NCI-H345 (cell line): ENCODE measurements around the gene LRRFIP1.

ENCODE experiments used
- DNase-seq: peaks from one replicate; lab custom pipeline; 2025; lab: John Stamatoyannopoulos, UW

Gene LRRFIP1

GRCh38 chr2:237618449-237618848, 8.9 kb upstream of the LRRFIP1 start:
- DNase-seq = no peak

DNA sequence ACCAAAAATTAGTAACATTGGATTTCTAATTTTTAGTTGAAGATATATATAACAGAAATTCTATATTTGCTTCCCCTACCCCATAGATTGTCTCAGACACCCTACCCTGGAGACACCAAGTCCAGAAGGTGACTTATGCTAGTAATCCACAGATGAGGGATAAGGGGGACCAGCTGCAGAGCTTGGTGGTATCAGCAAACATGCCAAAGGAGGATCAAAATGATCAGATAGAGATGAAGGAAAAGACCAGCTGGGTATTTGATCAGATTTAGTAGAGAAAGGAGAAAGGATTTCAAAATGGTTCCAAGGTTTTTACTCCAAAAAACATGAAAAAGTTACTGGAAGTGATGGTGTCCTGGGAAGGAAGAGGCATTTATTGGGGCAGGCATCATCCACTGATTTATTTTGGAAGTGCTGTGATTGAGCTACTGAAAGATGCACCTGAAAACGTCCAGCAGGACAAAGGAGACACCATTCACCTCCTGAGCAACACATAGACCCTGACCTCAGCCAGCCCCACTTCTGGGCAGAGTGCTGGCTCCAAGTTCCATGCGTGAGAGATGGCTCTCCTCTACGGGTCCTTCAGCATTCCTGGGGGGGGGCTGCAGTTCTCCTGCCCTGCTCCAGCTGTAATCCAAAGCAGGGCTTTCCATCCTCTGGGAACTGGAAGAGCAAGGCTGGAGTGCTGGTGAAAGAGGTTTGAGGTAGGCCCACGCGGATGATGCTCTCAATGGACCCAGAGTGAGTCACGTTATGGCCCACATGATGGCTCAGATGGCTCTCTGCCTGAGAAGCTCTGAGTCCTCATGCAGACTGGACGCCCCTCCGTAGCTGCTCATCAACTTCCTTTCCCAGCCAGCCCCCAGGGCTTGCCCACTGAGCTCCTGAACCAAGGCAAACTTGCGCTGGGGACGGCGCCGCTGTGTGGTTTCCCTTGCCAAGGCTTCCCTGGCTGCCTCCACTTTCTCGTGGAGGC, 3.7 kb upstream of the LRRFIP1 start:
- DNase-seq = no peak

- no peak for DNase-seq
These were observed 2.8 kb upstream of the LRRFIP1 start for GRCh38 chr2:237624565-237624964.

DNA sequence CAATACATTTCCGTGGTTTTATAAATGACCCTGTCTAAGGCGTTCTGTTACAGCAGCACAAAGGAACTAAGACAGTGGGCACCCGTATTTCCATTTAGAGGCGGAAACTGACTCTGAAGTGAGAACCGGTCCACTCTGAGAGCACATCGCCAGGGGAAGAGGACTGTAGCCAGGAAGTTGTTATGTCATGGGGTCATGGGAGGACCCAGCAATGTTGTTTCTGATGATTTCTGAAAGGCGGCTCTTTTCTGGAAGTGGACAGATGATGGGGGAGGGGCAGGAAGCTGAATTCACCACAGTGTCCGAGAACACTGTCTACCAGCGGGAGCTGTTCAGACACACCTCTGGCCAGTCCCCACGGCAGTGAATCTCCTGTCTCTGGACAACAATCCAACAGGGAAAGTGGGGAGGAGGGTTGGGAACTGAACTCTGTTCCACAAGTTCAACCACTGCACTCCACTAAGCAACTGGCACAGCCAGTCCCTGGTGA, 2.1 kb upstream of the LRRFIP1 start:
- DNase-seq = no peak

- DNase-seq = no peak
These were observed 1.6 kb upstream of the LRRFIP1 start for GRCh38 chr2:237625777-237626176.

- no peak for DNase-seq
These were observed 460 bp upstream of the LRRFIP1 start for GRCh38 chr2:237626813-237627440.

DNA sequence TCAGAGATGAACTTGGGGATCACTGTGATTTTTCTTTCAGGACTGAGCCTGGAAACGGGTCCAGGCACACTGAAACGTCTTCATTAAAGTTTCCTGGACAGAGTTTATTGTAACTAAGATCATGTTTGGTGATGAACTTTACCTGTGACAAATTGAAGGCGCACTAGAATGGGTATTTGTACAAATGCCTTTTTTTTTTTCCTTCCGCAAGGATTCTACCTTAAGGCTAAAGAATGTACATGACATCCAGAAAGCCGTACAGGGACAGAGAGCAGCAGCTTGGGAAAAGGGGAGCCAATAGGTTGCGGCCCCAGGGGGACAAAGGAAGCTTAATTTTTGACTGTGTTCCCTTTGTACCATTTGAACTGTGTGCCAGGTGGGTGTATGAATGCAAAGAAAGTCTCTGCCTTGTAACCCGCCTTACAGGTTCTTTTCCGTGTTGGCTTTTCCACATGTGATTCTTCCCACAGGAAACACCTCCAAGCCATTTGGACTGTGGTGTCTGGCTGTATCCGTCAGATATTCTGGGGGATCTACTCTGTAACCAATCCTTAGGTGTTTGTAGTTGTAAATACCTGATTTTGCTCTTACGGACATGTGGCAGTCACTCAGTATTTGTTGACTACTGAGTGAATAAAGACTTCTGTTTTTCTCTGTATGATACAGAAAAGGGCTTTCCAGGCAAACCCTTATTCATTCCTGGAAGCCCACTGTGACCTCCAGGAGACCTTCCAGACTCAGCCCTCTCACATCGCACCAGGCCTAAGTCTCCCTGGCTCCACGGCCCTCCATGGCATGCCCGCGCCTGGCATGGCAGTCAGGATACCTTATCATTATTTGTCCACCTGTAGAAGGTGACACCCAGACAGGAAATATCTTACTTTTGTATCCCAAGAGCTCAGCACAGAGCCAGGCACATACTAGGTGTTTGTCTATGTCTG, 1.1 kb downstream of the LRRFIP1 start:
- DNase-seq = no peak

DNA sequence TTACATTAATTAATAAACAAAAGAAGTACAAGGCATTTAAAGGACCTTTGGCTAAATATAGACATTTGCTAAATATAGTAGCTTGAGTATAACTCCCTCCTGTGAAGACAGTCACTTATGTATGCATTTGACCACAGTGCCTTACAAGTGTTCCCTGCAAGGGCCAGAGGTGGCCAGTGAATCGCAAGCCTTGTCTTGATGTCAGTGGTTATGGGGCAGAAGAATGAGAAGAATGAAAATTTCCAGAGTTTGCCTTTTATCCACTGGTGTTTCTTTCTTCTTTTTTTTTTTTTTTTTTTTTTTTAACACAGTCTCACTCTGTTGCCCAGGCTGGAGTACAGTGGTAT, 1.8 kb downstream of the LRRFIP1 start:
- DNase-seq = no peak

DNA sequence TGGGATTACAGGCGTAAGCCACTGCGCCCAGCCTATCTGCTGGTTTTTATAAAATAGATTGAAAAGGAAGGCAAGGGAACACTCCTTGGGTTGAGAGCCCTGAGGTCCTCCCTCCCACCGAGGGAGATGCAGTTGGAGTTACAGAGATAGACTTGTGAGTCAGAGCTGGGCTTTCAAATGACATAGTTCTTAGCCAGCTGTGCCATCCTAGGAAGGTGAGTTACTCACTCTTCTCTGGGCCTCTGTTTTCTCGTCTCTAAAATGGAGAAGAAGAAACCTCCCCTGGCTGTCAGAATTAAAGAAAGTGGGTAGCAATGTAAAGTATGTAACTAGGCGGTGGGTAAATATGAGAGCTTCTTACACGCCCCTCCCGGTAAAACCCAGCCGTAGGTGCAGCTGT, 2.4 kb downstream of the LRRFIP1 start:
- no peak for DNase-seq

DNA sequence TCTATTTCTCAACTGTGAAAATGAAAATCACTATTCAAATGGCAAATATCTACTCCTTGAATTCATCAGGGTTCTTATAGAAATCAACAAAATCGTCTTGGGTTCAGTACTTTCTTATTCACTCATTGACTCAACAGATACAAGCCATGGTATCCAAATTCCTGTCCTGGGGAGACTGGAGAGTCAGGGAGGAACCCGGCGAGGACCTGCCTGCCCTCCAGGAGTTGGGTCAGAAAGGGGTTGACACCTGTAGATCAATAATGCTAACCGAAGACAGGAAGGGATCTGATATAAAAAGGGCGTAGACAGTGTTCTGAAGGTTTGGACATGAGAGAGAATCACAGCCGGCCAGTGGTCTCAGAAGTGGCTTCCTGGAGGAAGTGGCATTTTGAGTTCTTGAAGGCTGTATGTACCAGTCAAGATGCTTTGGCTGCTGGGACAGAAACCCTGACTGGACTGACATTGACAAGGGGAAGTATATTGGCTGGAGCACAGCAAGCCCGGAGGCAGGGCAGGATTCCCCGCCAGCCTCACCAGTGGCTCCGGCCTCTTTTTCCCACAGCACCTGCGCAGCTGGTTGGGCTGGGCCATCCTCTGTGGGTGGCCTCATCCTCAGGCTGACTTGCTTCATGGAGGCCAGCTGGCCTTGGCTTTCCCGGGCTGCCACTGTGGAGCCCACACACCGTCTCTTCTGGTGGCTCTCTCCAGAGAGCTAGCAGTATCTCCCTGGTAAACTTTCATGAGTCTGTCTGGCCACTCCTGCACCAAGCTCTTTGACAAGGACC, 3.0 kb downstream of the LRRFIP1 start:
- no peak for DNase-seq

DNA sequence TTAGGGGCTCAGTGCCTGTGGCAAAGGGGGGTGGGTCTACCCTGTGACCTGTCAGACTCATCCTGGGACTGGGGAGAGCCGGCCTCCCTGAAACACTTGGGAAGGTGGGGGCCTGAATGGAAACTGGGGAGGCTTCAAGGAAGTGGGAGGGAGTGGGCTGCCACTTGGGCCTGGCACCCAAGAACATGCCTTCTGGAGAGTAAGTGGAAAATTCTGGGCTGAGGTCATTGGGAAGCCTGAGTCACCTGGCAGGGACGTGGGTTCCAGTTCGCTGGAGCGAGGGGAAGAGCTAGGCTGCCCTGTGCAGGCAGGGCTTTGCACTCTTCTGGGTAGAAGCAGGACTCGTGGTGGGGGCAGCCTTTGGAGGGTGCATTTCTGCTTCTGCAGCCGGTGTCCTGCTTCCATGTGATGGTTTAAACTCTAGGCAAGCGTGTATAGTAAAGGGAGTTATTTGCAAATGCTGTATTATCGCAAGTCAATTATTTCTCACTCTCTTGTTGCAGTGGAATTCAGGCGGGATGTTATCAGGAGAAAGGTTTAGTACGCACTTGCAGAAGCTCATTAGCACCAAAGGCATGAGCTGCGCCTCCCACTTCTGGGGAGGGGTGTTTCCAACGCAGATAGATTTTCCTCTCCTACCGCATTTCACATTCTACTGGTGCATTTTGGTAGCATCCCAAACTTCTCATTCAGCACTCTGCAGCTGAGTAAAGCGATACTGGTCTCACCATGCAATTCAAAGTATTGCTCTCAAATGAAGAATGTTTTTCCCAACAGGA, 3.8 kb downstream of the LRRFIP1 start:
- no peak for DNase-seq

DNA sequence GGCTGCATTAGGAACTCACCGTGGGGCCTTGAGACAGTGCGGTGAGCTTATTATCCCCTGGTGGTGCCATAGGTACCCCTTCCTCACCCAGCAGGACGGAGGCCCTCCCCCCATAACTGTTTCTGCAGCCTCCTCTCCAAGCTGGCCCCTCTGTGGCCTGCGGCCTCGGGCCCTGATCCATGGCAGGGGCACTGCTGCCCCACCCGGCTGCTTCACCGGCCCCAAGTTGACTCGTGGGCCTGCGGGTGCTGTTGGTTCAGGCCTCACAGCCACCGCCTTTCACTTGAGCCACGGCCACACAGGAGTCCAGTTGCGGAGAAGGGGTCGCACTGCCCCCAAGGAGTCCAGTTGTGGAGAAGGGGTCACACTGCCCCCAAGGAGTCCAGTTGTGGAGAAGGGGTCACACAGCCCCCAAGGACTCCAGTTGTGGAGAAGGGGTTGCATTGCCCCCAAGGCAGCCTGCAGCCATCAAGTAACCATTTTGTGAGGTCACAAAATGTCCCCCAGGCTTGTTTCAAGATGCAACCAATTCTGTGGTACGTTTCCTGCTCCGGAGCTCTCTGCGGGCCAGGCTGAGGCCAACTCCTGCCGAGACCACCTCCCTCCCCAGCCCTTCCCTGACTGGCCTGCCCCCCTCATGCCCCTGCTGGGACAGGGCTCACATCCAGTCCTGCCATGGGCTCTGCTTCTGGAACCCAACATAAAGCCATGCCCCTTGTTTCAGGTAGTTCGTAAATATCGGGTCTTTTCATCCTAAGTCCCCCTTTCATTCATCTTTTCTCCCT, 4.6 kb downstream of the LRRFIP1 start:
- no peak for DNase-seq

DNA sequence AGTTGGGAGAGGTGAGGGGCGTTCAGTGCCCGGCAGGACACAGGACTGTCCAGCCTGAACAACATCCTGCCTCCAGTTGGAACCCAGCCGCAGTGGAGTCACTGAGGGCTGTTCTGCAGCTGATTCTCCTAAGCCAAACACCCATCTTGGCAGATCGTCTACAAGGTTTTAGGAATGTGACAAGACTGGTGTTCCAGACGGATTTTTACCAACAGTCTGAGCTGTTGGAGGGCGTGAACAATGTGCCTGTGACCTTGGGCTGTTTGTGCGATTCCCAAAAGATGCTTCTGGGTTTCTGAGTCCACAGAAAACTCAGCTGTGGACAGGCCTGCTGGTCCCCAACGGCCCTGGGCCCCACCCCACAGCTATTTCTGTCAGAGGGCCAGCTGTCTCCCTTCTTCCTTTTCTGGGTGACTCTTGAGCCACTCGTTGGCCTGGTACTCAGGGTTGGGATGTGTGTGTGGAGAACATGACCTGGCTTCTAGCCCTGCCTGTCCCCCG, 5.7 kb downstream of the LRRFIP1 start:
- DNase-seq = no peak

GRCh38 chr2:237636578-237636977, 9.2 kb downstream of the LRRFIP1 start:
- DNase-seq = no peak

GRCh38 chr2:237637429-237638135, 10.2 kb downstream of the LRRFIP1 start:
- DNase-seq = no peak

DNA sequence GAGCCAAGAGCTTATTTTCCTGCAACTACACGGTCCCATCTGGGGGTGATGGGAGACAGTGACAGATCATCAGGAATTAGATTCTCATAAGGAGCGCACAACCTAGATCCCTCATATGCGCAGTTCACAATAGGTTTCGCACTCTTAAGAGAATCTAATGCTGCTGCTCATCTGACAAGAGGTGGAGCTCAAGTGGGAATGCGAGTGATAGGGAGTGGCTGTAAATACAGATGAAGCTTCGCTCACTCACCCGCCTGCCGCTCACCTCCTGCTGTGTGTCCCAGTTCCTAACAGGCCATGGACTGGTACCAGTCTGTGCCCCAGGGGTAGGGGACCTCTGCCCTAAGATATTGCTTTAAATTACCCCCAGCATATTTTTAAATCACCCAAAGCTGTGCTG, 10.8 kb downstream of the LRRFIP1 start:
- no peak for DNase-seq

DNA sequence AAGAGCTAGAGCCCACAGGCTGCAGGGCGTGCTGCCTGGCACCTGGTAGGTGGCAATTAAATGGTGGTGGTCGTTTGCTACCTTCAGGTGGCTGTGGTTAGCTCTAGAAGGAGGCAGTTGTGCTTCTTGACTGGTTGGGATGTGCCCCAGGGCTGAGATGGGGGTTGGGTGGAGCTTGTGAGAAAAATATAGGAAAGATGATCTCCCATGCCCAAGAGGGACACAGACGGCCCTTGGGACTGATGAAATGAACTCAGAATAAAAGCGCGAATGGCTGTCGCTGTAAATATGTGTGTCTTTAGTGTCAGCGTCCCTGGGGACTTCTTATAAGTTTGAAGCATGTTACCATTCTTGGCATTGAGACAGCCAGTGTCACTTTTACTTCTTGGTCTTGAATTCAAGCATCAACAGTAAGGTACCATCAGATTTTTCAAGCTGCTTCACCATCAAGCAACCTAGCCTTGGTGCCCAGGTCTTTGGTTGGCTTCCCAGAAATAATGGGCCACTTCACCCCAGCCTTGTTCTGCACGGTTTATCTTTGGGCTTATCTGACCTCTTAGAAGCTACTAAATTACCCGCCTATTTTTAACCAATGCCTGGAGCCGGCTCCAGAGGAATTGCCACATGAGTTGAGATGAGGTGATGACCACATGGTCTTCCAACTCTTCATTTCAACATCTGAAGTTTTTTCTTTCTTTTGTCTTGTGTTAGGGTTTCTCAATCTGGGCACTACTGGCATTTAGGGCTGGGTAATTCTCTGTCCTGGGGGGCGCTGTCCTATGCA, 11.9 kb downstream of the LRRFIP1 start:
- DNase-seq = no peak

GRCh38 chr2:237639836-237640220, 12.4 kb downstream of the LRRFIP1 start:
- DNase-seq = no peak
